Osteocyte (in vitro differentiated cells): ENCODE data around the gene NPAS2. TPM values are rescaled to one million over a fixed set of nuclear protein-coding genes. Genes with fewer than 3 reads are reported as not detected.

ENCODE experiments used
- DNase-seq: peaks from one replicate; pipeline ENCODE4 v3.0.0; 2021; ENCODE audit warnings: mixed read lengths; ENCODE audit not compliant: unreplicated experiment; ENCODE audit errors: extremely low spot score
- H3K27ac Mint-ChIP-seq: one replicate; pipeline ENCODE4 v1.8.0; 2021; ENCODE audit warnings: mild to moderate bottlenecking, mixed read lengths; ENCODE audit not compliant: unreplicated experiment
- H3K27me3 Mint-ChIP-seq: one replicate; pipeline ENCODE4 v1.8.0; 2021; ENCODE audit warnings: mixed read lengths; ENCODE audit not compliant: unreplicated experiment
- H3K36me3 Mint-ChIP-seq: one replicate; pipeline ENCODE4 v1.8.0; 2021; ENCODE audit warnings: mixed read lengths; ENCODE audit not compliant: unreplicated experiment
- H3K4me1 Mint-ChIP-seq: one replicate; pipeline ENCODE4 v1.8.0; 2021; ENCODE audit warnings: mixed read lengths; ENCODE audit not compliant: unreplicated experiment
- H3K4me3 Mint-ChIP-seq: one replicate; pipeline ENCODE4 v1.8.0; 2021; ENCODE audit warnings: mild to moderate bottlenecking, moderate library complexity, mixed read lengths; ENCODE audit not compliant: unreplicated experiment
- H3K9me3 Mint-ChIP-seq: one replicate; pipeline ENCODE4 v1.8.0; 2021; ENCODE audit warnings: mixed read lengths; ENCODE audit not compliant: unreplicated experiment
- CTCF ChIP-seq: fragments of 200-600 bp; sonication (generic); IDR thresholded peaks from 2 replicates; pipeline ENCODE4 v1.5.0; 2021; ENCODE audit warnings: antibody characterized with exemption, mild to moderate bottlenecking, moderate library complexity
- total RNA-seq: library from RNA; stranded (reverse); gene quantifications from 2 replicates; pipeline ENCODE4 v1.2.1, GENCODE V29; 2021

The NPAS2 gene
- total RNA-seq, 1 donor from 2014 or later, result 16.6 TPM

DNA sequence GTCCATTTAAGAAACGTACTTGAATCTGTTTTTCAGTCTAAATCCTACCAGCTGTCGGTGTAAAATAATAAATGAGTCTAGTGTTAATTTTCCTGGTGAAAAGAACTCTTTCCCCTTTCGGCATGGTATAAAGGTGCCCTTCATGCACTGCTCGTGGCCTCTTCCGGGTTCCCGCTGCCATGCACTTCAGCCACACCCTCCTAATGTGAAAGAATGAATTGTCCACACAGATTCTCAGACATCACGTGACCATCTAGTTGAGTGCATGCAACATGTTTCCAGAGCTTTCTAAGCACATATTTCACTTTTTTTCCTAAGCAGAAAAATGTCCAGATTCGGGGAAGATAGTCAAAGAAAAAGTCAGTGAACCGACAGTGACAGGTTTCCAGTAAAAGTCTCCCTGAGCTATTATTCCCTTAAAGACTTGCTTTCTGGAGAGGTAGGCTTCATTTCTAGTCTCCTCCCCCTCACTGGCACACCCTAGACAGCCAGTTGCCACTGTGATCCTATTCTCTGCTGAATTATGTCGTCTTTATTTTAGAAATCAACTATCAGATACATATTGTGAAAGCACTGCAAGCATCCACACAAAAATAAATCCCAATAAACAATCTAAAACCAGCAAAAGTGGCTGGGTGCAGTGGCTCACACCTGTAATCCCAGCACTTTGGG is 116.3 kb downstream of the NPAS2 start:
- peaks cover 14% of the 10 kb centered on the region for H3K4me1 Mint-ChIP-seq
- no peak for TF ChIP-seq CTCF
- H3K4me3 Mint-ChIP-seq, result no peak overlapping the region

GRCh38 chr2:100936972-100937542 is 117.1 kb downstream of the NPAS2 start:
- no peaks in the 10 kb centered on the region for H3K9me3 Mint-ChIP-seq
- TF ChIP-seq CTCF, result no peak
- H3K4me1 Mint-ChIP-seq, result peaks cover 17% of the 10 kb centered on the region
- H3K36me3 Mint-ChIP-seq, result peaks cover 28% of the 10 kb centered on the region
- DNase-seq, result no peak
- no peaks in the 10 kb centered on the region for H3K27me3 Mint-ChIP-seq
- no peak overlapping the region for H3K27ac Mint-ChIP-seq
- H3K4me3 Mint-ChIP-seq, result no peak overlapping the region

More for the DNA sequence above, 116.3 kb downstream of the NPAS2 start:
- Mint-ChIP-seq H3K27ac (no peak overlapping the region), H3K36me3 (peaks cover 25% of the 10 kb centered on the region), H3K9me3 (no peaks in the 10 kb centered on the region), H3K27me3 (no peaks in the 10 kb centered on the region)
- no peak for DNase-seq

GRCh38 chr2:100938031-100939026 is 118.4 kb downstream of the NPAS2 start:
- no peaks in the 10 kb centered on the region for H3K9me3 Mint-ChIP-seq
- no peak overlapping the region for H3K27ac Mint-ChIP-seq
- no peak overlapping the region for H3K4me3 Mint-ChIP-seq
- peaks cover 17% of the 10 kb centered on the region for H3K4me1 Mint-ChIP-seq
- no peaks in the 10 kb centered on the region for H3K27me3 Mint-ChIP-seq
- no peak for DNase-seq
- peaks cover 28% of the 10 kb centered on the region for H3K36me3 Mint-ChIP-seq
- TF ChIP-seq CTCF, result no peak

- peak; percentile 30 for DNase-seq
- TF ChIP-seq CTCF, result no peak
- Mint-ChIP-seq H3K36me3 (peaks cover 31% of the 10 kb centered on the region), H3K27ac (no peak overlapping the region), H3K9me3 (no peaks in the 10 kb centered on the region), H3K4me1 (peaks cover 17% of the 10 kb centered on the region), H3K27me3 (no peaks in the 10 kb centered on the region), H3K4me3 (no peak overlapping the region)
Observed at GRCh38 chr2:100939445-100939844, 119.5 kb downstream of the NPAS2 start.

GRCh38 chr2:100940240-100940639 is 120.3 kb downstream of the NPAS2 start:
- peaks cover 26% of the 10 kb centered on the region for H3K36me3 Mint-ChIP-seq
- H3K27ac Mint-ChIP-seq, result no peak overlapping the region
- DNase-seq, result no peak

More at GRCh38 chr2:100940240-100940639, 120.3 kb downstream of the NPAS2 start:
- H3K4me3 Mint-ChIP-seq, result no peak overlapping the region
- H3K9me3 Mint-ChIP-seq, result no peaks in the 10 kb centered on the region
- TF ChIP-seq CTCF, result no peak
- no peaks in the 10 kb centered on the region for H3K27me3 Mint-ChIP-seq
- H3K4me1 Mint-ChIP-seq, result peaks cover 9% of the 10 kb centered on the region
